ENCODE results near the gene TMEM209.
"Not testable (repeated sequence)": the region's sequence is repeated elsewhere in the genome, so short reads cannot be mapped to it uniquely, and the experiment has no call there.

TMEM209 gene

GRCh38 chr7:130205084-130205947, at the start of gene TMEM209:
Gene TMEM209, minus strand, starts transcription at chr7:130205406. Its CDS starts 31 bp downstream, at chr7:130205375.
- DNase-seq (ENCODE audit: low read depth) = peak; percentile 100
- TF ChIP-seq MAX (IDR thresholded peaks at IDR 0.05; ENCODE audit: low read depth, low read length) = peak; percentile 81
- TF ChIP-seq, protein P1, sequence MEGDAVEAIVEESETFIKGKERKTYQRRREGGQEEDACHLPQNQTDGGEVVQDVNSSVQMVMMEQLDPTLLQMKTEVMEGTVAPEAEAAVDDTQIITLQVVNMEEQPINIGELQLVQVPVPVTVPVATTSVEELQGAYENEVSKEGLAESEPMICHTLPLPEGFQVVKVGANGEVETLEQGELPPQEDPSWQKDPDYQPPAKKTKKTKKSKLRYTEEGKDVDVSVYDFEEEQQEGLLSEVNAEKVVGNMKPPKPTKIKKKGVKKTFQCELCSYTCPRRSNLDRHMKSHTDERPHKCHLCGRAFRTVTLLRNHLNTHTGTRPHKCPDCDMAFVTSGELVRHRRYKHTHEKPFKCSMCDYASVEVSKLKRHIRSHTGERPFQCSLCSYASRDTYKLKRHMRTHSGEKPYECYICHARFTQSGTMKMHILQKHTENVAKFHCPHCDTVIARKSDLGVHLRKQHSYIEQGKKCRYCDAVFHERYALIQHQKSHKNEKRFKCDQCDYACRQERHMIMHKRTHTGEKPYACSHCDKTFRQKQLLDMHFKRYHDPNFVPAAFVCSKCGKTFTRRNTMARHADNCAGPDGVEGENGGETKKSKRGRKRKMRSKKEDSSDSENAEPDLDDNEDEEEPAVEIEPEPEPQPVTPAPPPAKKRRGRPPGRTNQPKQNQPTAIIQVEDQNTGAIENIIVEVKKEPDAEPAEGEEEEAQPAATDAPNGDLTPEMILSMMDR (IDR thresholded peaks at IDR 0.05; ENCODE audit: low read depth, low read length) = no peak
- TF ChIP-seq MYC (IDR thresholded peaks at IDR 0.05; ENCODE audit: low read depth, low read length) = peak; percentile 92
- peak; percentile 99 for TF ChIP-seq POLR2A (IDR thresholded peaks at IDR 0.05; ENCODE audit: extremely low read depth, insufficient read length)
- H3K4me3 ChIP-seq (ENCODE audit: low read depth, low read length) = peak within 1 kb of the TSS; percentile 92

DNA sequence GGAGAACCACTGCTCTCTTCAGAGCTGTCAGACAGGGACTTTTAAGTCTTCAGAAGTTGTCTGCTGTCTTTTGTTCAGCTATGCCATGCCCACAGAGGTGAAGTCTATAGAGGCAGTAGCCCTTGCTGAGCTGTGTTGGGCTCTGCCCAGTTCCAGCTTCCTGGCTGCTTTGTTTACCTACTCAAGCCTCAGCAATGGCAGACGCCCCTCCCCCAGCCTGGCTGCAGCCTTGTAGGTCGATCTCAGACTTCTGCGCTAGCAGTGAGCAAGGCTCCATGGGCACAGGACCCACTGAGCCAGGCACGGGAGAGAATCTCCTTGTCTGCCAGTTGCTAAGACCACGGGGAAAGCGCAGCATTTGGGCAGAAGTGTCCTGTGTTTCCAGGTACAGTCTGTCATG, 49.3 kb upstream of the TMEM209 start:
- DNase-seq (ENCODE audit: low read depth) = no peak
- TF ChIP-seq POLR2A (IDR thresholded peaks at IDR 0.05; ENCODE audit: extremely low read depth, insufficient read length) = no peak
- TF ChIP-seq MYC (IDR thresholded peaks at IDR 0.05; ENCODE audit: low read depth, low read length) = no peak
- no peak for TF ChIP-seq MAX (IDR thresholded peaks at IDR 0.05; ENCODE audit: low read depth, low read length)
- TF ChIP-seq, protein P1 (IDR thresholded peaks at IDR 0.05; ENCODE audit: low read depth, low read length) = no peak

DNA sequence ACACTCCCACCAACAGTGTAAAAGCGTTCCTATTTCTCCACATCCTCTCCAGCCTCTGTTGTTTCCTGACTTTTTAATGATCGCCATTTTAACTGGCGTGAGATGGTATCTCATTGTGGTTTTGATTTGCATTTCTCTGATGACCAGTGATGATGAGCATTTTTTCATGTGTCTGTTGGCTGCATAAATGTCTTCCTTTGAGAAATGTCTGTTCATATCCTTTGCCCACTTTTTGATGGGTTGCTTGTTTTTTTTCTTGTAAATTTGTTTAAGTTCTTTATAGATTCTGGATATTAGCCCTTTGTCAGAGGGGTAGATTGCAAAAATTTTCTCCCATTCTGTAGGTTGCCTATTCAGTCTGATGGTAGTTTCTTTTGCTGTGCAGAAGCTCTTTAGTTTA, 44.4 kb upstream of the TMEM209 start:
- not testable (repeated sequence) for DNase-seq (ENCODE audit: low read depth); H3K4me3 ChIP-seq (ENCODE audit: low read depth, low read length)

More for the DNA sequence above, 49.3 kb upstream of the TMEM209 start:
- no peak overlapping the region for H3K4me3 ChIP-seq (ENCODE audit: low read depth, low read length)

DNA sequence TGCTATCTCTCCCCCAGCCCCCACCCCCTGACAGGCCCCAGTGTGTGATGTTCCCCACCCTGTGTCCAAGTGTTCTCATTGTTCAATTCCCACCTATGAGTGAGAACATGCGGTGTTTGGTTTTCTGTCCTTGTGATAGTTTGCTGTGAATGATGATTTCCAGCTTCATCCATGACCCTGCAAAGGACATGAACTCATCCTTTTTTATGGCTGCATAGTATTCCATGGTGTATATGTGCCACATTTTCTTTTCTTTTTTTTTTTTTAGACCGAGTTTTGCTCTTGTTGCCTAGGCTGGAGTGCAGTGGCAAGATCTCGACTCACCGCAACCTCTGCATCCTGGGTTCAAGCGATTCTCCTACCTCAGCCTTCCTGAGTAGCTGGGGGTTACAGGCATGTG, 43.6 kb upstream of the TMEM209 start:
- not testable (repeated sequence) for DNase-seq (ENCODE audit: low read depth); H3K4me3 ChIP-seq (ENCODE audit: low read depth, low read length)

DNA sequence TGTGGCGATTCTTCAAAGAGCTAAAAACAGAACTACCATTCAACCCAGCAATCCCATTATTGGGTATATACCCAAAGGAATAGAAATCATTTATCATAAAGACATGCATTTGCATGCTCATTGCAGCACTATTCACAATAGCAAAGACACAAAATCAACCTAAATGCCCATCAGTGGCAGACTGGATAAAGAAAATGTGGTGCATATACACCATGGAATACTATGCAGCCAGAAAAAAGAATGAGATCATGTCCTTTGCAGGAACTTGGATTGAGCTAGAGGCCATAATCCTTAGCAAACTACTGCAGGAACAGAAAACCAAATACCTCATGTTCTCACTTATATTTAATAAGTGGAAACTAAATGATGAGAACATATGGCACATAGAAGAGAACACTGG, 41.3 kb upstream of the TMEM209 start:
- not testable (repeated sequence) for DNase-seq (ENCODE audit: low read depth); H3K4me3 ChIP-seq (ENCODE audit: low read depth, low read length)

DNA sequence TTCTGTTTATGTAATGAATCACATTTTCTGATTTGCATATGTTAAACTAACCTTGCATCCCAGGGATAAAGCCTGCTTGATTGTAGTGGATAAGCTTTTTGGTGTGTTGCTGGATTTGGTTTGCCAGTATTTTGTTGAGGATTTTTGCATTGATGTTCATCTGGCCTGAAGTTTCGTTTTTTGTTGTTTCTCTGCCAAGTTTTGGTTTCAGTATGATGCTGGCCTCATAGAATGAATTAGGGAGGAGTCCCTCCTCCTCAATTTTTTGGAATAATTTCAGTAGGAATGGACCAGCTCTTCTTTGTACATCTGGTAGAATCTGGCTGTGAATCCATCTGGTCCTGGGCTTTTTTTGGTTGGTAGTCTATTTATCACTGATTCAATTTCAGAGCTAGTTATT, 38.3 kb upstream of the TMEM209 start:
- DNase-seq (ENCODE audit: low read depth); H3K4me3 ChIP-seq (ENCODE audit: low read depth, low read length): not testable (repeated sequence)

- no peak overlapping the region for H3K4me3 ChIP-seq (ENCODE audit: low read depth, low read length)
- DNase-seq (ENCODE audit: low read depth) = peak; percentile 66
- TF ChIP-seq, protein P1 (IDR thresholded peaks at IDR 0.05; ENCODE audit: low read depth, low read length) = peak; percentile 96
- no peak for TF ChIP-seq POLR2A (IDR thresholded peaks at IDR 0.05; ENCODE audit: extremely low read depth, insufficient read length)
- TF ChIP-seq MYC (IDR thresholded peaks at IDR 0.05; ENCODE audit: low read depth, low read length) = no peak
- no peak for TF ChIP-seq MAX (IDR thresholded peaks at IDR 0.05; ENCODE audit: low read depth, low read length)
Measured at GRCh38 chr7:130242198-130243014, 37.2 kb upstream of the TMEM209 start.

DNA sequence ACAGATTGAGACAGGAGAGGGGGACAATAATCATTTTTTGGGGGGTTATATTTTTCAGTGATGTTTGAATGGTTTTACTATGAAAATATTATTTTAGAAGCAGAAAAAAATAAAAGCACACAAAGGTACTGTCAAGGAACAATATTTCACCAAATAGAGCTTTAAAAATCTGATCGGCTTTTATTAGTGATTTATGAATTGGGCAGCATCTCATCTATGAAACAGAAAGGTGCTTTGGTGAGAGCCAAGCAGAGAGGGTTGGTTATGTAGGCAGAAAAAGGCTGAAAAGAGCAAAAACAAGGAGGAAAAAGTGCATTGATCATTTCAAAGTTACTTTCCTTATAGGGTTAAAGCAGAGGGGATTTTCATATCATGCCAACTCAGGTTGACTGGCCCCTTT, 35.0 kb upstream of the TMEM209 start:
- DNase-seq (ENCODE audit: low read depth) = no peak
- TF ChIP-seq MYC (IDR thresholded peaks at IDR 0.05; ENCODE audit: low read depth, low read length) (no peak), MAX (IDR thresholded peaks at IDR 0.05; ENCODE audit: low read depth, low read length) (no peak), POLR2A (IDR thresholded peaks at IDR 0.05; ENCODE audit: extremely low read depth, insufficient read length) (no peak)
- TF ChIP-seq, protein P1 (IDR thresholded peaks at IDR 0.05; ENCODE audit: low read depth, low read length) = no peak
- no peak overlapping the region for H3K4me3 ChIP-seq (ENCODE audit: low read depth, low read length)

GRCh38 chr7:130236361-130236760, 31.2 kb upstream of the TMEM209 start:
- DNase-seq (ENCODE audit: low read depth) = not testable (repeated sequence)

More at GRCh38 chr7:130236361-130236760, 31.2 kb upstream of the TMEM209 start:
- H3K4me3 ChIP-seq (ENCODE audit: low read depth, low read length) = not testable (repeated sequence)
